Fibroblast of villous mesenchyme (primary cell): ENCODE measurements around the gene ORC6. TPM values are rescaled to one million over a fixed set of nuclear protein-coding genes. Genes with fewer than 3 reads are reported as not detected.

Experiments used
- DNase-seq: peaks from one replicate; pipeline ENCODE4 v3.0.0-alpha.2; 2010; ENCODE audit warnings: low read depth
- H3K4me3 ChIP-seq: 2 replicates; pipeline ENCODE4 v1.5.1; 2011; ENCODE audit warnings: low read depth, mild to moderate bottlenecking, low read length
- total RNA-seq: library from RNA; depleted of rRNA; stranded (reverse); fragments of >200 nt; gene quantifications from 2 replicates; pipeline ENCODE4 v1.2.3, GENCODE V29; 2012
- TF ChIP-seq, protein P1 (sequence below): IDR thresholded peaks from 2 replicates; pipeline ENCODE4 v1.5.1; 2012; ENCODE audit warnings: low read depth, mild to moderate bottlenecking, low read length; ENCODE audit not compliant: insufficient read depth

The ORC6 gene
- total RNA-seq, 1 donor: 9.9 TPM

DNA sequence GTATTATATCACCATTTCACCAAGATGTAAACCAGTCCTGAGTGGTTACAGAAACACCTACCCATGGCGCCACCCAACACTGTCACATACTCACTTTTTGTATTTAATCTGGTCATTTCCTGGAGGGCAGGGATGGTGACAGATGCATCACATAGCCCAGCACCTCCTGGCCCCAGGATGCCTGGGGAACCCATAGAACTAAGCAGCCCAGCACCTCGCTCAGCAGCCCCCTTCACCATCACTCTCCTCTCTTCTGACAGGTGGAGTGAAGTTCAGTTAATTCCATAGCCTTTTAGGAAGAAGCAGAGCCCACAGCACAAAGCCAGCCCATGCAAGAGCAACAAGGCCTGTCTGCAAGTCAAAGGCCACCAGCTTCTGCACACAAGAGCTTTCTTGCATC lies 31.2 kb downstream of the ORC6 start:
- TF ChIP-seq, protein P1, sequence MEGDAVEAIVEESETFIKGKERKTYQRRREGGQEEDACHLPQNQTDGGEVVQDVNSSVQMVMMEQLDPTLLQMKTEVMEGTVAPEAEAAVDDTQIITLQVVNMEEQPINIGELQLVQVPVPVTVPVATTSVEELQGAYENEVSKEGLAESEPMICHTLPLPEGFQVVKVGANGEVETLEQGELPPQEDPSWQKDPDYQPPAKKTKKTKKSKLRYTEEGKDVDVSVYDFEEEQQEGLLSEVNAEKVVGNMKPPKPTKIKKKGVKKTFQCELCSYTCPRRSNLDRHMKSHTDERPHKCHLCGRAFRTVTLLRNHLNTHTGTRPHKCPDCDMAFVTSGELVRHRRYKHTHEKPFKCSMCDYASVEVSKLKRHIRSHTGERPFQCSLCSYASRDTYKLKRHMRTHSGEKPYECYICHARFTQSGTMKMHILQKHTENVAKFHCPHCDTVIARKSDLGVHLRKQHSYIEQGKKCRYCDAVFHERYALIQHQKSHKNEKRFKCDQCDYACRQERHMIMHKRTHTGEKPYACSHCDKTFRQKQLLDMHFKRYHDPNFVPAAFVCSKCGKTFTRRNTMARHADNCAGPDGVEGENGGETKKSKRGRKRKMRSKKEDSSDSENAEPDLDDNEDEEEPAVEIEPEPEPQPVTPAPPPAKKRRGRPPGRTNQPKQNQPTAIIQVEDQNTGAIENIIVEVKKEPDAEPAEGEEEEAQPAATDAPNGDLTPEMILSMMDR: no peak
- no peak for DNase-seq
- H3K4me3 ChIP-seq: no peak overlapping the region

DNA sequence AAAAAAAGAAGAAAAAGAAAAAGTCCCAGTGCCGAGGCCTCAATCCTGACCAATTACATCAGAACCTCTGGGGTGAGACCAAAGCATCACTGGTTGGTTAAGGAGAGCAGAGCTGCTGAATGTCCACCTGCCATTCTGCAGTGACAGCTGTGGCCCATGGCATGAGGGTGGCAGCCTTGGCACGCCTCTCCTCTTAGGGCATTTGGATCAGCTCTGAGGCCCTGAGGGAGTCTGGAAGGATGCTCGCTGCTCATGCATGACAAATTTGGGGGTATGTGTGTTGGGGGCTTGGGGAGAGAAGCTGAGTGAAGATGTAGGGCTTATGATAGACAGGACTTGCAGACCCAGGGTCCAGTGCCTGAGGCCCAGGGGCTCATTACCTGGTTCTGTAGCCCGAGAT lies 32.4 kb downstream of the ORC6 start:
- DNase-seq: no peak
- TF ChIP-seq, protein P1: no peak
- no peak overlapping the region for H3K4me3 ChIP-seq

DNA sequence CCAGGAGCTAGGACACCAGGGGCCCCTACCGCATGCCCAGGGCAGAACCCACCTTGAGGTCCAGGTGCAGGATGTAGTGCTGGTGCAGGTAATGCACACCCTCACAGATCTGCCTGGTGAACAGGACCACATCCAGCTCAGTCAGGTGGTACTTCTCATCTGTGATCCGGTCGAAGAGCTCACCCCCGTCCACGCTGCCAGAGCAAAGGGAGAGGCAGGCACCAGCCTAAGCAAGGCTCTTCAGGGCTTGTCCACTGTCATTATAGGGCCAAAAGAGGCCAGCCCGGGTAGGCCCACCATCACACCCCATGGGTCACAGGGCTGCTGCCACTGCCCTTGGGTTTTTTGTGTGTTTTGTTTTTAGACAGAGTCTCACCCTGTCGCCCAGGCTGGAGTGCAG lies 37.7 kb downstream of the ORC6 start:
- H3K4me3 ChIP-seq: no peak overlapping the region
- no peak for DNase-seq
- TF ChIP-seq, protein P1: no peak

- H3K4me3 ChIP-seq: no peak overlapping the region
- TF ChIP-seq, protein P1: no peak
- DNase-seq: no peak
These were observed 38.2 kb downstream of the ORC6 start for GRCh38 chr16:46727630-46728029.

DNA sequence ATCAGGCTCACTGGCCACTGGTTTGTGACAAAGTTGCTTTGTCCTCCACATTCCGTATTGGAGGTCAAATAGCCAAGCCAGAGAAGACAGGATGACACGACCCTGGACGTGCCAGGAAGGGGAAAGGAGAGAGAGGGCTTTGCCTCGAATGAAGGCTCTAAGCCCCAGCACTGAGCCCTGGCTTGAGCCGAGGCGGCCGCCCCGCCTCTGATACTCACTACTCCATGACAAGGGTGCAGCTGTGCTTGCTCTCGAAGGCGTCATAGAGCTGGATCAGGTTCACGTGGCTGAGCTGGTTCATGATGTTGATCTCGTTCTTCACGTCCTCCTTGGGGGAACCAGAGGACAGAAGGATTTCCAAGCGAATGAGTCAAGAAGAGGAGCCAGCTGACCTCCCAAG lies 39.3 kb downstream of the ORC6 start:
- TF ChIP-seq, protein P1: no peak
- DNase-seq: no peak
- H3K4me3 ChIP-seq: no peak overlapping the region

DNA sequence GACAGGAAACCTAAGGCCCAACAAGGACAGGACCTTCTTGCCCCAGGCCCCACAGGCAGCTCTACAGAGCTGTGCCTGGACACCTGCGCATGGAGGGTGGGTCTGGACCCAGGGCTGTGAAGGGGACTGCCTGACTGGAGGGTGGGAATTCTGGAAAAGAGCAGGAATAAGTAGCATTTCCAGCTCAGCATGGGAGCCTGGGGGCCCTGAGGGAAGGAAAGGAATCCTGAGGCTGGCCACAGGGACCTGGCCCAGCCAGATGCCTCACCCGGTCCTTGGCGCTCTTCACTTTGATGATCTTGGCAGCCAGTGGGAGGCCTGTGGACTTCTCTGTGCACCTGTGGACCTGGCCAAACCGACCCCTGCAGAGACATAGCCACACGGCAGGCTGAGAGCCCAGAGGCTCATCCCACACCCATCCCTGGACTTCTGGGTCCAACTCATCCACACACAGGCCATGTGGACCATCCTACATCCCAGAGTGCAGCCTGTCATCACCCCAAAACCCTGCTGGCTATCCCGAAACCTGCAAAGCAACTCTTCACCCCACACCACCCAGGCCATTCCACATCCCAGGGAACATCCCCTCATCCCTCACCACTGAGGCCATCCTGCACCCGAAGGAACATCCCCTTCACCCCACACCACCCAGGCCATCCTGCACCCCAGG lies 40.0 kb downstream of the ORC6 start:
- H3K4me3 ChIP-seq: no peak overlapping the region
- no peak for DNase-seq
- TF ChIP-seq, protein P1: no peak

- no peak overlapping the region for H3K4me3 ChIP-seq
- TF ChIP-seq, protein P1: no peak
- DNase-seq: no peak
These were observed 40.7 kb downstream of the ORC6 start for GRCh38 chr16:46730126-46730525.
